OCI-LY3 (cell line): ENCODE data around the gene SH3TC2.

Experiments used
- CTCF ChIP-seq: fragments of 200-600, 300-600 bp; sonication (generic); IDR thresholded peaks from 2 replicates; pipeline ENCODE4 v1.5.1; 2014; ENCODE audit warnings: antibody characterized with exemption, low read length, low read depth
- EZH2phosphoT487 ChIP-seq: fragments of 200-600 bp; shearing (Covaris generic); IDR thresholded peaks from 2 replicates; pipeline ENCODE4 v1.6.1; 2018; ENCODE audit warnings: antibody characterized with exemption, mixed run types, low read depth

DNA sequence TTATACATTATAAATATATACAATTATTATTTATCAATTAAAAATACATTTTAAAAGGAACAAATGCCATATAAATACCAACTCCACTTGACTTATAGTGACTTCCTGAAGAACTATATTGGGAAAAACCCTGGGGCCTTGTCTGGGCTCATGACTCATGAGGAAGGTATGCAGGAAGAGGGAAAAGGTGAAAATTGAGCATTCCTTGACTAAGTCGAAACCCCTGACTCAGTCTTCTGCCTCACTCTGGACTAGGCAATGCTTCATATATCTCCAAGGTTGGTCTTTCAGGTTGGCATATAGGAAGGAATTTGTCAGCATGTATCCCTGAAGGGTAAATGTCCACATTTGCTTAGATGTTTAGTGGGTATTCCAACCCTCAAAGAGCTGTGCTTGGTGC, 78.5 kb downstream of the SH3TC2 start:
- TF ChIP-seq CTCF (no peak), EZH2phosphoT487 (no peak)
